GM20000 (cell line): Measurements from ENCODE around the gene RAB19.

Experiments used
- DNase-seq: peaks from one replicate; pipeline ENCODE4 v3.0.0; 2012; ENCODE audit warnings: low spot score
- CTCF ChIP-seq: IDR thresholded peaks from 2 replicates; pipeline ENCODE4 v1.5.1; 2012; ENCODE audit warnings: mild to moderate bottlenecking, control low read depth; ENCODE audit errors: extremely low read depth, missing control alignments

RAB19 gene

GRCh38 chr7:140390466-140391190, 13.2 kb upstream of the RAB19 start:
- no peak for TF ChIP-seq CTCF
- DNase-seq: peak; percentile 40

GRCh38 chr7:140391634-140392033, 12.2 kb upstream of the RAB19 start:
- TF ChIP-seq CTCF: no peak
- DNase-seq: no peak

- DNase-seq: no peak
- no peak for TF ChIP-seq CTCF
These were observed 10.0 kb upstream of the RAB19 start for GRCh38 chr7:140393756-140394306.

GRCh38 chr7:140397784-140398750, 5.8 kb upstream of the RAB19 start, which contains the start of gene SLC37A3:
TSS of gene SLC37A3 (minus strand) at chr7:140398530. CDS start at chr7:140382526, 16,004 bp downstream.
- DNase-seq: peak; percentile 94
- TF ChIP-seq CTCF: no peak

- DNase-seq: no peak
- no peak for TF ChIP-seq CTCF
These were observed 5.0 kb upstream of the RAB19 start for GRCh38 chr7:140398821-140399220.

- no peak for TF ChIP-seq CTCF
- no peak for DNase-seq
These were observed 3.5 kb upstream of the RAB19 start for GRCh38 chr7:140400381-140400780.
